Neural cell (in vitro differentiated cells): ENCODE measurements around the gene CCDC9.
A peak's percentile ranks its signal among the peaks of the same experiment; 100 is the strongest.

Experiments
- EP300 ChIP-seq: fragments of 450-650 bp; conservative IDR thresholded peaks from 2 replicates; pipeline ENCODE4 v1.6.1; 2014; ENCODE audit warnings: antibody characterized with exemption, mild to moderate bottlenecking, moderate library complexity; ENCODE audit not compliant: poor library complexity, severe bottlenecking
- EZH2 ChIP-seq: fragments of 200-600, 300-800 bp; shearing (Covaris generic), sonication (generic); IDR thresholded peaks from 2 replicates; pipeline ENCODE4 v1.6.1; 2014; ENCODE audit warnings: antibody characterized with exemption, low read length, borderline replicate concordance, mild to moderate bottlenecking; ENCODE audit not compliant: insufficient read depth, poor library complexity, severe bottlenecking
- POLR2AphosphoS5 ChIP-seq: IDR thresholded peaks from 2 replicates; pipeline ENCODE4 v1.6.1; 2012
- TF ChIP-seq, protein P1 (sequence below): fragments of 450-650 bp; IDR thresholded peaks from 2 replicates; pipeline ENCODE4 v1.5.1; 2014; ENCODE audit warnings: antibody characterized with exemption, mild to moderate bottlenecking, moderate library complexity; ENCODE audit not compliant: poor library complexity, severe bottlenecking

DNA sequence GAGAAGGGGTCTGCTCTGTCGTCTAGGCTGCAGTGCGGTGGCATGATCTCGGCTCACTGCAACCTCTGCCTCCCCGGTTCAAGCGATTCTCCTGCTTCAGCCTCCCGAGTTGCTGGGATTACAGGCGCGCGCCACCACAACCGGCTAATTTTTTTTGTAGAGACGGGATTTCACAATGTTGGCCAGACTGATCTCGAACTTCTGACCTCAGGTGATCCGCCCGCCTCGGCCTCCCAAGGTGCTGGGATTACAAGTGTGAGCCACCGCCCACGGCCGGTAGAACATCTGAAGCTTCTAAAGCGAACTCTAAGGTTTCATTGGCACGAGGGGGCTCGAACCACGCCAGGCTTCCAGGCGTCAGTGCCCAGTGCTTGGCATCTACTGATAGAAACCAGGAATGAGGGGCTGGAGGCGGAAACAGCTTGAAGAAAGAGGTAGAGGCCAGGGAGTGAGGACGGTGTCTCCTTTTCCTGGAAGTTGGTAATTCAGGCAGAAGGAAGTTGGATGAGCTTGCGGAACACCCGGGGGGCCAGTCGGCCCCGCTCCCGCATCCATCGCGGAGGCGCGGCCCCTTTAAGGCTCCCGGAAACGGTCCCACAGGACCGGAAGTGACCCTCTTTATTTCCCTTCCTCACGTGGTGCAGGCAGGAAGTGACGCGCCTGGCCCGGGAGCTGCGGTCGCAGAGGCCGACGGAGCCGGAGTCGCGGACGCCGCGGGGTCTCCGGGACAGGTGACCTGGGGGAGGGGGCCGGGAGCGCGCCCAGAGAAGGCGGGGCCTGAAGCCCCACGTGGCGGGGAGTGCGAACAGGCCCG lies at the start of gene CCDC9:
- TF ChIP-seq, protein P1, sequence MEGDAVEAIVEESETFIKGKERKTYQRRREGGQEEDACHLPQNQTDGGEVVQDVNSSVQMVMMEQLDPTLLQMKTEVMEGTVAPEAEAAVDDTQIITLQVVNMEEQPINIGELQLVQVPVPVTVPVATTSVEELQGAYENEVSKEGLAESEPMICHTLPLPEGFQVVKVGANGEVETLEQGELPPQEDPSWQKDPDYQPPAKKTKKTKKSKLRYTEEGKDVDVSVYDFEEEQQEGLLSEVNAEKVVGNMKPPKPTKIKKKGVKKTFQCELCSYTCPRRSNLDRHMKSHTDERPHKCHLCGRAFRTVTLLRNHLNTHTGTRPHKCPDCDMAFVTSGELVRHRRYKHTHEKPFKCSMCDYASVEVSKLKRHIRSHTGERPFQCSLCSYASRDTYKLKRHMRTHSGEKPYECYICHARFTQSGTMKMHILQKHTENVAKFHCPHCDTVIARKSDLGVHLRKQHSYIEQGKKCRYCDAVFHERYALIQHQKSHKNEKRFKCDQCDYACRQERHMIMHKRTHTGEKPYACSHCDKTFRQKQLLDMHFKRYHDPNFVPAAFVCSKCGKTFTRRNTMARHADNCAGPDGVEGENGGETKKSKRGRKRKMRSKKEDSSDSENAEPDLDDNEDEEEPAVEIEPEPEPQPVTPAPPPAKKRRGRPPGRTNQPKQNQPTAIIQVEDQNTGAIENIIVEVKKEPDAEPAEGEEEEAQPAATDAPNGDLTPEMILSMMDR = no peak
- TF ChIP-seq EZH2 (no peak), POLR2AphosphoS5 (peak; percentile 85), EP300 (peak; percentile 69)
